Renal cortical epithelial cell (primary cell): ENCODE data around the gene C17orf107. TPM values are rescaled to one million over a fixed set of nuclear protein-coding genes. Genes with fewer than 3 reads are reported as not detected.

Experiments used
- DNase-seq: peaks from one replicate; pipeline ENCODE4 v3.0.0-alpha.2; 2011; ENCODE audit warnings: low read depth
- total RNA-seq: library from RNA; depleted of rRNA; stranded (reverse); fragments of >200 nt; gene quantifications from 2 replicates; pipeline ENCODE4 v1.2.3, GENCODE V29; 2014

The C17orf107 gene
- total RNA-seq, 1 donor from 2014 or later, result 4.2 TPM

GRCh38 chr17:4948166-4948930 lies 49.0 kb downstream of the C17orf107 start, which contains the start of gene PFN1:
TSS of gene PFN1 (minus strand) at chr17:4948530. CDS start at chr17:4948394, 136 bp downstream.
- peak; percentile 76 for DNase-seq

GRCh38 chr17:4948931-4949320 lies 49.6 kb downstream of the C17orf107 start:
- DNase-seq, result peak; percentile 57

- peak; percentile 62 for DNase-seq
These were observed 50.2 kb downstream of the C17orf107 start for GRCh38 chr17:4949321-4950074.

- DNase-seq, result no peak
These were observed 50.9 kb downstream of the C17orf107 start for GRCh38 chr17:4950075-4950745.

- no peak for DNase-seq
These were observed 51.4 kb downstream of the C17orf107 start, which contains the start of gene ENO3 for GRCh38 chr17:4950746-4951204. TSS of gene ENO3 (plus strand) at chr17:4951119. CDS start at chr17:4951830, 711 bp downstream.

- DNase-seq, result no peak
These were observed 52.1 kb downstream of the C17orf107 start for GRCh38 chr17:4951486-4951885.

Other genes starting within 250 kb of the C17orf107 start
- 16.0 and 31.7 TPM in 2 replicates for gene PELP1, start 195.4 kb upstream of the C17orf107 start, total RNA-seq
- 2.1 and 2.7 TPM in 2 replicates for gene ARRB2, start 188.9 kb upstream of the C17orf107 start, total RNA-seq
- 17.4 and 20.6 TPM in 2 replicates for gene MED11, start 168.1 kb upstream of the C17orf107 start, total RNA-seq
- gene ZMYND15, start 159.7 kb upstream of the C17orf107 start, total RNA-seq, result 0.30 and 1.0 TPM in 2 replicates
- 36.2 and 48.6 TPM in 2 replicates for gene CXCL16, start 159.6 kb upstream of the C17orf107 start, total RNA-seq
- not detected in 2 replicates for gene TM4SF5, start 127.7 kb upstream of the C17orf107 start, total RNA-seq
- not detected in 2 replicates for gene VMO1, start 113.2 kb upstream of the C17orf107 start, total RNA-seq
- gene GLTPD2, start 110.6 kb upstream of the C17orf107 start, total RNA-seq, result not detected in 2 replicates
- 79.0 and 204 TPM in 2 replicates for gene PSMB6, start 103.4 kb upstream of the C17orf107 start, total RNA-seq
- 16.0 and 21.3 TPM in 2 replicates for gene PLD2, start 92.4 kb upstream of the C17orf107 start, total RNA-seq
- 20.8 and 84.6 TPM in 2 replicates for gene MINK1, start 66.2 kb upstream of the C17orf107 start, total RNA-seq
- 0.25 and 0.35 TPM in 2 replicates for gene CHRNE, start 3.6 kb downstream of the C17orf107 start, total RNA-seq
- not detected in 2 replicates for gene GP1BA, start 32.7 kb downstream of the C17orf107 start, total RNA-seq
- 40.1 and 56.2 TPM in 2 replicates for gene SLC25A11, start 40.5 kb downstream of the C17orf107 start, total RNA-seq
- 16.1 and 43.6 TPM in 2 replicates for gene RNF167, start 40.7 kb downstream of the C17orf107 start, total RNA-seq
- gene PFN1, start 49.0 kb downstream of the C17orf107 start, total RNA-seq, result 549 and 701 TPM in 2 replicates
- 5.3 and 6.6 TPM in 2 replicates for gene ENO3, start 51.6 kb downstream of the C17orf107 start, total RNA-seq
- 45.7 and 66.5 TPM in 2 replicates for gene SPAG7, start 68.3 kb downstream of the C17orf107 start, total RNA-seq
- gene CAMTA2, start 88.1 kb downstream of the C17orf107 start, total RNA-seq, result 0.87 and 37.9 TPM in 2 replicates
- gene INCA1, start 98.0 kb downstream of the C17orf107 start, total RNA-seq, result 0.40 and 0.69 TPM in 2 replicates
- 116 and 142 TPM in 2 replicates for gene KIF1C, start 98.4 kb downstream of the C17orf107 start, total RNA-seq
- gene SLC52A1, start 135.9 kb downstream of the C17orf107 start, total RNA-seq, result 0.52 and 0.55 TPM in 2 replicates
- 1.6 and 4.9 TPM in 2 replicates for gene ZFP3, start 178.9 kb downstream of the C17orf107 start, total RNA-seq
- 8.8 and 10.4 TPM in 2 replicates for gene ZNF232, start 212.3 kb downstream of the C17orf107 start, total RNA-seq
- 0.55 TPM in 1 of 2 replicates, not detected in the other for gene USP6, start 216.5 kb downstream of the C17orf107 start, total RNA-seq